ENCODE data around the gene PPIL1.

DNA sequence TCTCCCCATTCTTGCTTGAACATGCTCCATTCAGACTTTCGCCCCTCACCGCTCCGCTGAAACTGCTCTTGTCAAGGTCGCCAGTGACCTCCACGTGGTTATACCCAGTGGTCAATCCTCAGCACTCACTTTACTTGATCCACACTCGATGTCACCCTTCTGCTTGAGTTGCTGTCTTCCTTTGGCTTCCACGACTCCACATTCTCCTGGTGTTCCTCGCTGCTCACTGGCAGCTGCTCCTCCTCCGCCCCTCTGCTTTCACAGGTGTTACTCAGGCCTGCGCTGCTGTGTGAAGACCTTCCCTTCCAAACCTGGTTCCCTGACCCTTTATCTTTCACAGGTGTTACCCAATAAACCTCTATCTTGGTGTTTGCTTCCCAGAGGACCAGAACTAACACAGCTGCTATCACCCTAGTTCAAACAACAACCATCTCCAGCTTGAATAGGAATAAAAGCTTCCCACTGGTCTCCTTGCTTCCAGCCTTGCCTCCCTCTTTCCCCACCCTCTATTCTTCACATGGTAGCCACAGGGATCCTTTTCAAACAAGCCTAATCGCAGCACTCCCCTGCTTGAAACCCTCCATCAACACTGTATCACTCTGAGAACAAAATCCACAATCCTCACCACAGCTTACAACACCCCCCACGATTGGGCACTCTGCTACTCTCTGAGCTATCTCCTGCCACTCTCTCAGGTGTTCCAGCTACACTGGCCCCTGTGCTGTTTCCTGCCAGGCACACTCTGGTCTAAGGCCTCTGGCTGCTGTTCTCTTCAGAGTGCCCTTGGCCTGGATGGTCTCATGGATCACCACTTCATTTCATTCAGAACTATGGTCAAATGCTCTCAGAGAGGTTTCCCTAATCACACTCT lies 10.7 kb downstream of the PPIL1 start:
- TF ChIP-seq, protein P1, sequence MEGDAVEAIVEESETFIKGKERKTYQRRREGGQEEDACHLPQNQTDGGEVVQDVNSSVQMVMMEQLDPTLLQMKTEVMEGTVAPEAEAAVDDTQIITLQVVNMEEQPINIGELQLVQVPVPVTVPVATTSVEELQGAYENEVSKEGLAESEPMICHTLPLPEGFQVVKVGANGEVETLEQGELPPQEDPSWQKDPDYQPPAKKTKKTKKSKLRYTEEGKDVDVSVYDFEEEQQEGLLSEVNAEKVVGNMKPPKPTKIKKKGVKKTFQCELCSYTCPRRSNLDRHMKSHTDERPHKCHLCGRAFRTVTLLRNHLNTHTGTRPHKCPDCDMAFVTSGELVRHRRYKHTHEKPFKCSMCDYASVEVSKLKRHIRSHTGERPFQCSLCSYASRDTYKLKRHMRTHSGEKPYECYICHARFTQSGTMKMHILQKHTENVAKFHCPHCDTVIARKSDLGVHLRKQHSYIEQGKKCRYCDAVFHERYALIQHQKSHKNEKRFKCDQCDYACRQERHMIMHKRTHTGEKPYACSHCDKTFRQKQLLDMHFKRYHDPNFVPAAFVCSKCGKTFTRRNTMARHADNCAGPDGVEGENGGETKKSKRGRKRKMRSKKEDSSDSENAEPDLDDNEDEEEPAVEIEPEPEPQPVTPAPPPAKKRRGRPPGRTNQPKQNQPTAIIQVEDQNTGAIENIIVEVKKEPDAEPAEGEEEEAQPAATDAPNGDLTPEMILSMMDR (tag by site-specific recombination; IDR thresholded peaks at IDR 0.05) = no peak
- TF ChIP-seq OSR2 (tag by site-specific recombination; IDR thresholded peaks at IDR 0.05) (no peak), ZNF530 (tag by site-specific recombination; IDR thresholded peaks at IDR 0.05; ENCODE audit: low read depth) (no peak), ZNF664 (tag by site-specific recombination; IDR thresholded peaks at IDR 0.05) (no peak), ZNF501 (tag by site-specific recombination; IDR thresholded peaks at IDR 0.05) (no peak), TCF7L2 (IDR thresholded peaks at IDR 0.05; ENCODE audit: borderline replicate concordance, low read depth, low read length) (no peak), ZNF654 (tag by site-specific recombination; IDR thresholded peaks at IDR 0.05; ENCODE audit: low read depth) (no peak), ZNF792 (tag by site-specific recombination; IDR thresholded peaks at IDR 0.05) (no peak), ZNF660 (tag by site-specific recombination; IDR thresholded peaks at IDR 0.05) (no peak), ZNF624 (tag by site-specific recombination; IDR thresholded peaks at IDR 0.05) (no peak), ZNF214 (tag by site-specific recombination; IDR thresholded peaks at IDR 0.05; ENCODE audit: borderline replicate concordance) (no peak), KLF9 (tag by site-specific recombination; IDR thresholded peaks at IDR 0.05; ENCODE audit: low read depth) (no peak)
- TF ChIP-seq, protein P2, sequence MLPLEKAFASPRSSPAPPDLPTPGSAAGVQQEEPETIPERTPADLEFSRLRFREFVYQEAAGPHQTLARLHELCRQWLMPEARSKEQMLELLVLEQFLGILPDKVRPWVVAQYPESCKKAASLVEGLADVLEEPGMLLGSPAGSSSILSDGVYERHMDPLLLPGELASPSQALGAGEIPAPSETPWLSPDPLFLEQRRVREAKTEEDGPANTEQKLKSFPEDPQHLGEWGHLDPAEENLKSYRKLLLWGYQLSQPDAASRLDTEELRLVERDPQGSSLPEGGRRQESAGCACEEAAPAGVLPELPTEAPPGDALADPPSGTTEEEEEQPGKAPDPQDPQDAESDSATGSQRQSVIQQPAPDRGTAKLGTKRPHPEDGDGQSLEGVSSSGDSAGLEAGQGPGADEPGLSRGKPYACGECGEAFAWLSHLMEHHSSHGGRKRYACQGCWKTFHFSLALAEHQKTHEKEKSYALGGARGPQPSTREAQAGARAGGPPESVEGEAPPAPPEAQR (tag by site-specific recombination; IDR thresholded peaks at IDR 0.05) = no peak
- TF ChIP-seq, protein P3, sequence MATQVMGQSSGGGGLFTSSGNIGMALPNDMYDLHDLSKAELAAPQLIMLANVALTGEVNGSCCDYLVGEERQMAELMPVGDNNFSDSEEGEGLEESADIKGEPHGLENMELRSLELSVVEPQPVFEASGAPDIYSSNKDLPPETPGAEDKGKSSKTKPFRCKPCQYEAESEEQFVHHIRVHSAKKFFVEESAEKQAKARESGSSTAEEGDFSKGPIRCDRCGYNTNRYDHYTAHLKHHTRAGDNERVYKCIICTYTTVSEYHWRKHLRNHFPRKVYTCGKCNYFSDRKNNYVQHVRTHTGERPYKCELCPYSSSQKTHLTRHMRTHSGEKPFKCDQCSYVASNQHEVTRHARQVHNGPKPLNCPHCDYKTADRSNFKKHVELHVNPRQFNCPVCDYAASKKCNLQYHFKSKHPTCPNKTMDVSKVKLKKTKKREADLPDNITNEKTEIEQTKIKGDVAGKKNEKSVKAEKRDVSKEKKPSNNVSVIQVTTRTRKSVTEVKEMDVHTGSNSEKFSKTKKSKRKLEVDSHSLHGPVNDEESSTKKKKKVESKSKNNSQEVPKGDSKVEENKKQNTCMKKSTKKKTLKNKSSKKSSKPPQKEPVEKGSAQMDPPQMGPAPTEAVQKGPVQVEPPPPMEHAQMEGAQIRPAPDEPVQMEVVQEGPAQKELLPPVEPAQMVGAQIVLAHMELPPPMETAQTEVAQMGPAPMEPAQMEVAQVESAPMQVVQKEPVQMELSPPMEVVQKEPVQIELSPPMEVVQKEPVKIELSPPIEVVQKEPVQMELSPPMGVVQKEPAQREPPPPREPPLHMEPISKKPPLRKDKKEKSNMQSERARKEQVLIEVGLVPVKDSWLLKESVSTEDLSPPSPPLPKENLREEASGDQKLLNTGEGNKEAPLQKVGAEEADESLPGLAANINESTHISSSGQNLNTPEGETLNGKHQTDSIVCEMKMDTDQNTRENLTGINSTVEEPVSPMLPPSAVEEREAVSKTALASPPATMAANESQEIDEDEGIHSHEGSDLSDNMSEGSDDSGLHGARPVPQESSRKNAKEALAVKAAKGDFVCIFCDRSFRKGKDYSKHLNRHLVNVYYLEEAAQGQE (tag by site-specific recombination; IDR thresholded peaks at IDR 0.05) = no peak

Measured in HEK293 (cell line).